K562 (cell line): ENCODE results near the gene DNMBP. TPM values are rescaled to one million over a fixed set of nuclear protein-coding genes. Genes with fewer than 3 reads are reported as not detected.

Experiments
- ATAC-seq: fragments of 200-7000 bp; cut with Tn5 transposase; 3 replicates; pipeline ENCODE4 v1.9.1; 2020; ENCODE audit warnings: moderate library complexity
- BruUV-seq: library from RNA; stranded (reverse); fragments of 400-500 nt; replicated peaks from 2 replicates; lab custom pipeline; 2021; lab: Mats Ljungman, UMichigan
- CTCF ChIA-PET: fragments of 300-600 bp; formaldehyde crosslinking; extraction: SDS; loops from one replicate; lab custom pipeline; 2021; ENCODE audit warnings: low intra/inter-chr PET ratio; lab: Yijun Ruan, JAX
- POLR2A ChIA-PET: fragments of 300-600, 350-650 bp; sonication (Branson Sonifier 250); formaldehyde crosslinking; extraction: SDS; loops from one replicate; lab custom pipeline; 2021; ENCODE audit warnings: antibody characterized with exemption, inconsistent platforms; lab: Yijun Ruan, JAX
- DNase-seq, 4 experiments: peaks; one replicate each; pipeline versions ENCODE4 v3.0.0 to v3.0.0-alpha.2; 2011 to 2018; ENCODE audit warnings: low spot score in 3 of 4, mixed read lengths in 3 of 4; ENCODE audit errors: extremely low read depth in 1 of 4
- FAIRE-seq: peaks from 2 replicates; lab custom pipeline; 2011; peaks lifted over from hg19 to GRCh38; lab: Jason Lieb, UNC
- H2AFZ ChIP-seq: 2 replicates; pipeline ENCODE4 v1.6.0; 2011; ENCODE audit warnings: low read depth, low read length, control low read depth, inconsistent platforms
- H3K27ac ChIP-seq: fragments of 200-600 bp; 3 replicates; pipeline ENCODE4 v1.8.0; 2011; ENCODE audit warnings: low read depth, mild to moderate bottlenecking, control low read depth, inconsistent platforms, low read length, moderate library complexity, mixed read lengths; ENCODE audit errors: extremely low read depth
- H3K27me3 ChIP-seq, 2 experiments: fragments of 300-600 bp in 1 of 2; 2 replicates in 1 of 2; 3 replicates in 1 of 2; pipeline versions ENCODE4 v1.6.0 to v1.8.0; 2011; ENCODE audit warnings: inconsistent platforms in 2 of 2, low read length in 2 of 2, mild to moderate bottlenecking in 1 of 2, mixed read lengths in 1 of 2, moderate library complexity in 1 of 2; ENCODE audit not compliant: control insufficient read depth in 2 of 2, insufficient read depth in 2 of 2
- H3K36me3 ChIP-seq: fragments of 300-600 bp; 3 replicates; pipeline ENCODE4 v1.8.0; 2011; ENCODE audit warnings: mild to moderate bottlenecking, low read length, inconsistent platforms; ENCODE audit not compliant: control insufficient read depth, insufficient read depth
- H3K4me1 ChIP-seq, 2 experiments: fragments of 200-600 bp in 1 of 2; replicated peaks in 1 of 2; 2 replicates in 1 of 2; 3 replicates in 1 of 2; pipeline versions ENCODE4 v1.5.1 to v1.8.0; 2011; ENCODE audit warnings: inconsistent platforms in 2 of 2, low read length in 2 of 2, mild to moderate bottlenecking in 1 of 2, mixed read lengths in 1 of 2, moderate library complexity in 1 of 2; ENCODE audit not compliant: control insufficient read depth in 2 of 2, insufficient read depth in 2 of 2
- H3K4me2 ChIP-seq: 2 replicates; pipeline ENCODE4 v1.6.1; 2011; ENCODE audit warnings: low read length, control low read depth, inconsistent platforms, mixed read lengths; ENCODE audit not compliant: insufficient read depth
- H3K4me3 ChIP-seq: fragments of 200-600 bp; sonication (generic), shearing (Covaris generic); 2 replicates; pipeline ENCODE4 v1.5.1; 2016; ENCODE audit warnings: control low read depth, inconsistent platforms
- H3K79me2 ChIP-seq: fragments of 200-600 bp; 3 replicates; pipeline ENCODE4 v1.8.0; 2011; ENCODE audit warnings: low read length, inconsistent platforms; ENCODE audit not compliant: control insufficient read depth, insufficient read depth
- H3K9ac ChIP-seq, 2 experiments: 2 replicates each; pipeline versions ENCODE4 v1.6.0 to v1.6.1; 2011; ENCODE audit warnings: low read depth in 2 of 2, low read length in 2 of 2, control low read depth in 1 of 2, inconsistent platforms in 1 of 2, mild to moderate bottlenecking in 1 of 2, mixed read lengths in 1 of 2; ENCODE audit not compliant: insufficient read depth in 1 of 2
- H3K9me1 ChIP-seq: one replicate; pipeline ENCODE4 v1.6.0; 2011; ENCODE audit warnings: inconsistent platforms, mild to moderate bottlenecking, low read length, moderate library complexity; ENCODE audit not compliant: control insufficient read depth, insufficient read depth
- H3K9me3 ChIP-seq: replicated peaks from 2 replicates; pipeline ENCODE4 v1.5.1; 2011; ENCODE audit warnings: low read depth, low read length, inconsistent platforms; ENCODE audit not compliant: control insufficient read depth, insufficient read depth
- H4K20me1 ChIP-seq: replicated peaks from 2 replicates; pipeline ENCODE4 v1.6.1; 2011; ENCODE audit warnings: low read length, inconsistent platforms, mixed read lengths; ENCODE audit not compliant: control insufficient read depth, insufficient read depth
- ASH1L ChIP-seq: fragments of 450-650 bp; IDR thresholded peaks from 2 replicates; pipeline ENCODE4 v1.6.1; 2018; ENCODE audit warnings: borderline replicate concordance, mild to moderate bottlenecking, low read depth; ENCODE audit not compliant: partially characterized antibody
- COPS2 ChIP-seq: fragments of 450-650 bp; conservative IDR thresholded peaks from 2 replicates; pipeline ENCODE4 v1.6.1; 2016; ENCODE audit warnings: mild to moderate bottlenecking, moderate library complexity
- E2F4 ChIP-seq: sonication (generic); formaldehyde crosslinking; IDR thresholded peaks from 2 replicates; pipeline ENCODE4 v1.8.0; 2022; ENCODE audit warnings: mild to moderate bottlenecking, low read depth, missing genetic modification reagents
- FOSL1 ChIP-seq: fragments of 200-800 bp; sonication (Bioruptor generic); conservative IDR thresholded peaks from 2 replicates; pipeline ENCODE4 v1.6.1; 2016; ENCODE audit warnings: missing genetic modification characterization, missing compliant biosample characterization
- FOXK1 ChIP-seq: sonication (generic); formaldehyde crosslinking; IDR thresholded peaks from 2 replicates; pipeline ENCODE4 v1.8.0; 2022; ENCODE audit warnings: missing genetic modification reagents, mild to moderate bottlenecking, borderline replicate concordance
- HNRNPK ChIP-seq: fragments of 200-400 bp; formaldehyde crosslinking; IDR thresholded peaks from one replicate; pipeline ENCODE4 v1.6.1; 2018; ENCODE audit warnings: mild to moderate bottlenecking, low read depth, low read length; ENCODE audit not compliant: poor library complexity, severe bottlenecking
- ID3 ChIP-seq, 2 experiments: fragments of 250-450 bp in 1 of 2; fragments of 450-650 bp in 1 of 2; sonication (Bioruptor Pico) in 1 of 2; IDR thresholded peaks; 2 replicates each; pipeline versions ENCODE4 v1.6.1 to v1.8.0; 2016 to 2021; ENCODE audit warnings: mild to moderate bottlenecking in 2 of 2, moderate library complexity in 2 of 2, missing compliant biosample characterization in 1 of 2, missing genetic modification characterization in 1 of 2
- KLF13 ChIP-seq: fragments of 450-650 bp; IDR thresholded peaks from 2 replicates; pipeline ENCODE4 v1.6.1; 2016; ENCODE audit warnings: missing genetic modification characterization, low read depth, mild to moderate bottlenecking, missing compliant biosample characterization, moderate library complexity, borderline replicate concordance
- MEIS2 ChIP-seq: fragments of 450-650 bp; IDR thresholded peaks from 2 replicates; pipeline ENCODE4 v1.6.1; 2014; ENCODE audit warnings: mild to moderate bottlenecking; ENCODE audit not compliant: partially characterized antibody
- TSC22D4 ChIP-seq: fragments of 450-650 bp; IDR thresholded peaks from 2 replicates; pipeline ENCODE4 v1.6.1; 2016; ENCODE audit warnings: missing genetic modification characterization, missing biosample characterization, control low read depth
- ZNF174 ChIP-seq: fragments of 250-450 bp; sonication (Bioruptor Pico); IDR thresholded peaks from 2 replicates; pipeline ENCODE4 v1.4.0; 2020; ENCODE audit warnings: mild to moderate bottlenecking
- ZNF175 ChIP-seq: fragments of 200-800 bp; sonication (Bioruptor generic); IDR thresholded peaks from 2 replicates; pipeline ENCODE4 v1.6.1; 2016; ENCODE audit warnings: low read depth, mild to moderate bottlenecking, missing genetic modification characterization, missing compliant biosample characterization
- ZNF511 ChIP-seq: sonication (generic); formaldehyde crosslinking; IDR thresholded peaks from 2 replicates; pipeline ENCODE4 v1.8.0; 2022; ENCODE audit warnings: mild to moderate bottlenecking, missing genetic modification reagents
- ZNF561 ChIP-seq: fragments of 450-650 bp; formaldehyde crosslinking; conservative IDR thresholded peaks from 2 replicates; pipeline ENCODE4 v1.4.0; 2020; ENCODE audit warnings: mild to moderate bottlenecking, moderate library complexity
- WGBS: fragments of 100-300 bp; shearing (Covaris generic); methylation state at CpG from one replicate; pipeline ENCODE4 v1.1.6; 2016; ENCODE audit warnings: low coverage, mixed read lengths; ENCODE audit not compliant: insufficient coverage; ENCODE audit errors: missing lambda C conversion rate; 5-methylcytosine and 5-hydroxymethylcytosine counted together
- in situ Hi-C: fragments of 300-500 bp; cut with MboI; formaldehyde crosslinking; loops from 4 replicates; pipeline ENCODE4 v1.15.0; 2018; ENCODE audit warnings: inconsistent platforms, mixed read lengths
- intact Hi-C: fragments of 100-400 bp; cut with micrococcal nuclease; formaldehyde crosslinking; loops from 2 replicates; pipeline ENCODE4 v1.14.2; 2022
- polyA plus RNA-seq, 8 experiments: library from polyadenylated mRNA; depleted of rRNA in 4 of 8; stranded (reverse) in 5 of 8; unstranded in 3 of 8; fragments of >200 nt; fragmentation: Nextera tagmentation in 2 of 8; fragmentation: Illumina TruSeq in 1 of 8; extraction: Ambion mirVana in 2 of 8; extraction: Trizol in 1 of 8; gene quantifications; 2 replicates each; pipeline versions ENCODE4 v1.2.1 to v1.2.3, GENCODE V29; 2011 to 2014; ENCODE audit warnings: inconsistent platforms in 1 of 8, missing spikeins in 1 of 8
- total RNA-seq, 7 experiments: library from RNA; depleted of rRNA in 6 of 7; stranded (reverse); fragments of >200 nt in 6 of 7; fragmentation: Illumina TruSeq in 2 of 7; extraction: Trizol in 2 of 7; gene quantifications; 2 replicates each; pipeline versions ENCODE4 v1.2.1 to v1.2.3, GENCODE V29; 2011 to 2021; ENCODE audit warnings: low replicate concordance in 1 of 7
- TF ChIP-seq, protein P1 (sequence below), 2 experiments: fragments of 450-650 bp in 1 of 2; sonication (generic) in 1 of 2; formaldehyde crosslinking in 1 of 2; IDR thresholded peaks in 1 of 2; conservative IDR thresholded peaks in 1 of 2; 2 replicates each; pipeline versions ENCODE4 v1.6.1 to v1.8.1; 2016 to 2023; ENCODE audit warnings: mild to moderate bottlenecking in 2 of 2, moderate library complexity in 2 of 2, inconsistent platforms in 1 of 2, missing genetic modification reagents in 1 of 2

Gene DNMBP
- total and polyA plus RNA-seq, 9 of the 15 experiments (the other 6 are each of a cell fraction or from before 2014, with no cell fraction given) = 0.83 to 3.7 (median 2.2) TPM

- Histone ChIP-seq H2AFZ (no peak overlapping the region), H3K4me2 (no peak overlapping the region)
- WGBS = 0% methylated on average over 3 of the region's 3 CpGs
- TF ChIP-seq TSC22D4 (tag) (no peak), ZNF561 (CRISPR knock-in tag) (no peak), ASH1L (no peak), MEIS2 (no peak), ZNF174 (CRISPR knock-in tag) (no peak), ZNF511 (CRISPR knock-in tag) (no peak), ZNF175 (CRISPR knock-in tag) (no peak), KLF13 (no peak), ID3 (CRISPR knock-in tag; IDR thresholded peaks at IDR 0.05) (no peak), ID3 (tag; IDR thresholded peaks at IDR 0.05) (no peak), HNRNPK (no peak), E2F4 (CRISPR knock-in tag) (no peak), FOSL1 (no peak), FOXK1 (no peak), COPS2 (no peak)
- TF ChIP-seq, protein P1, sequence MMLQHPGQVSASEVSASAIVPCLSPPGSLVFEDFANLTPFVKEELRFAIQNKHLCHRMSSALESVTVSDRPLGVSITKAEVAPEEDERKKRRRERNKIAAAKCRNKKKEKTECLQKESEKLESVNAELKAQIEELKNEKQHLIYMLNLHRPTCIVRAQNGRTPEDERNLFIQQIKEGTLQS (IDR thresholded peaks at IDR 0.05) = no peak
- TF ChIP-seq, protein P1 (CRISPR knock-in tag; conservative IDR thresholded peaks at IDR 0.05) = no peak
- TF ChIP-seq, all 486 proteins: peak for 0
- intact Hi-C loops (no loop called here), in situ Hi-C loops (no loop called here)
- no peaks in the 10 kb centered on the region for H3K36me3 ChIP-seq
- ChIA-PET POLR2A (no interaction called here), CTCF (no interaction called here)
- H3K4me1 ChIP-seq = no peaks in the 10 kb centered on the region
- DNase-seq (no peak), FAIRE-seq (no peak), ATAC-seq (no peak)
- H3K27me3 ChIP-seq = peaks cover 6 to 22% of the 10 kb centered on the region in 2 experiments; a peak in 3 of 5 replicates
- no peaks in the 10 kb centered on the region for H3K79me2 ChIP-seq
- no peaks in the 10 kb centered on the region for H3K9me3 ChIP-seq
- H3K9ac ChIP-seq = no peak overlapping the region
- BruUV-seq = no TSS peak
- H3K27ac ChIP-seq = no peak overlapping the region
- H3K4me3 ChIP-seq = no peak overlapping the region
- no peaks in the 10 kb centered on the region for H4K20me1 ChIP-seq
- H3K9me1 ChIP-seq = no peaks in the 10 kb centered on the region
Measured at GRCh38 chr10:99851825-99852224, 157.9 kb downstream of the DNMBP start.
